Measurements from ENCODE around the gene IL10RB. TPM values are rescaled to one million over a fixed set of nuclear protein-coding genes. Genes with fewer than 3 reads are reported as not detected.
A peak's percentile ranks its signal among the peaks of the same experiment; 100 is the strongest.

Gene IL10RB
- total RNA-seq, 1 experiment from 2014 or later: 3.1 TPM

DNA sequence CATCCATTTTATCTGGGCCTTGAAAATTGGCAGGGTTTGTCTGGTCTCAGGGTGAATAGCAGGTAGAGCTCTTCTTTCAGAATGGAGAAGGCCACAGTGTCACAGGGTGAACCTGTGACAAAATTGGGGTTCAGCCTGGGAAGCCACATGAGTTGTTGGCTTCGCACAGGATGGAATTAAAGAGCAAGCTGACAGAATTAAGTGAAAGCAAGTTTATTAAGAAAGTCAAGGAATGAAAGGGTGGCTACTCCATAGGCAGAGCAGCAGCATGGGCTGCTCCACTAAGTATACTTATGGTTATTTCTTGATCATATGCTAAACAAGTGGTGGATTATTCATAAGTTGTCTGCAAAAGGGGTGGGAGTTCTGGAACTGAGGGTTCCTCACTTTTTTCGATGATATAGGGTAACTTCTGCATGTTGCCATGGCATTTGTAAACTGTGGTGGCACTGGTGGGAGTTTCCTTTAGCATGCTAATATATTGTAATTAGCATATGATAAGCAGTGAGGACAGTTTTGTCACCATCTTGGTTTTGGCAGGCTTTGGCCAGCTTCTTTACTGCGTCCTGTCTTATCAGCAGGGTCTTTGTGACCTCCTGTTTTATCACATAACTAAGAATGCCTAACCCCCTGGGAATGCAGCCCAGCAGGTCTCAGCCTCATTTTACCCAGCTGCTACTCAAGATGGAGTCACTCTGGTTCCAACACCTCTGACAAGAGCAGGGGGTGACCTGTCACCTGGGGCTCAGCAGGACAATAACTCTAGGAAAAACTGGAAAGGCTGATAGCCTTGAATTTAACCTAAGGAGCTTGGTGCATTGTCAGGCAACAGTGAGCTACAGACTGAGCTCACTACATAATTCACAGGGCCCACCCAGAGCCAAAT, 31.3 kb upstream of the IL10RB start:
- Mint-ChIP-seq H3K4me3 (no peak overlapping the region), H3K9me3 (peaks cover 37 to 39% of the 10 kb centered on the region in 2 experiments), H3K27ac (peak overlapping the region in 2 of 3 experiments; percentile 24 to 32; a peak in 3 of 7 replicates), H3K4me1 (peaks cover 18 to 25% of the 10 kb centered on the region in 2 experiments), H3K27me3 (ENCODE audit: low read depth) (peaks cover 3% of the 10 kb centered on the region), H3K36me3 (ENCODE audit: insufficient read depth in 1 of 3, low read depth in 3 of 3) (peaks cover 36 to 66% (median 44%) of the 10 kb centered on the region in 3 experiments)
- Histone ChIP-seq H2AK5ac (ENCODE audit: insufficient read length, low read length) (no peak overlapping the region), H3K18ac (ENCODE audit: insufficient read length, low read depth, low read length) (no peak overlapping the region), H3K9me3 (ENCODE audit: control insufficient read depth, low read depth, low read length) (peaks cover 18% of the 10 kb centered on the region), H2BK5ac (ENCODE audit: insufficient read length, low read length) (no peak overlapping the region), H3K4me2 (ENCODE audit: insufficient read depth, insufficient read length, low read length) (no peak overlapping the region), H2BK12ac (ENCODE audit: insufficient read length, low read depth, low read length) (no peak overlapping the region), H3T11ph (ENCODE audit: low read length) (no peak overlapping the region), H4K20me1 (ENCODE audit: control insufficient read depth, insufficient read depth, insufficient read length) (no peaks in the 10 kb centered on the region), H2BK15ac (ENCODE audit: low read depth, low read length) (no peak overlapping the region), H3K23ac (ENCODE audit: insufficient read length, low read depth, low read length) (no peak overlapping the region), H2BK120ac (ENCODE audit: low read depth, low read length, poor library complexity, severe bottlenecking) (no peak overlapping the region), H3K23me2 (ENCODE audit: insufficient read length, low read depth, low read length, poor library complexity, severe bottlenecking) (peaks cover 12% of the 10 kb centered on the region), H4K91ac (ENCODE audit: insufficient read length, low read depth, low read length) (no peak overlapping the region), H4K5ac (ENCODE audit: insufficient read length, low read depth, low read length) (no peak overlapping the region), H3K4me1 (ENCODE audit: insufficient read depth, low read length) (peaks cover 5% of the 10 kb centered on the region; the same call in 1 of the 2 replicates), H4K8ac (replicated peaks; ENCODE audit: insufficient read length, low read depth, low read length) (no peak overlapping the region), H3K9ac (ENCODE audit: extremely low read depth, insufficient read length, low read length) (no peak overlapping the region), H3K27ac (ENCODE audit: insufficient read length, low read depth, low read length) (no peak overlapping the region), H3K4ac (ENCODE audit: low read depth, low read length) (no peak overlapping the region), H3K79me1 (ENCODE audit: insufficient read depth, low read depth, low read length, poor library complexity, severe bottlenecking) (no peaks in the 10 kb centered on the region), H3K56ac (ENCODE audit: insufficient read length, low read depth, low read length) (no peak overlapping the region), H2BK20ac (ENCODE audit: low read depth, low read length, poor library complexity, severe bottlenecking) (no peak overlapping the region), H3K27me3 (ENCODE audit: insufficient read depth, low read length) (no peaks in the 10 kb centered on the region), H3K14ac (ENCODE audit: insufficient read depth, low read length) (no peak overlapping the region), H3K79me2 (ENCODE audit: insufficient read depth, low read length) (no peaks in the 10 kb centered on the region), H2AFZ (ENCODE audit: low read length) (no peak overlapping the region)
- DNase-seq: no peak
- WGBS (ENCODE audit: extremely low coverage, insufficient read length, low lambda C conversion rate): no CpG with 5 or more reads among the region's 3 CpGs
- no peak for TF ChIP-seq CTCF (conservative IDR thresholded peaks at IDR 0.05)

All from H9 (cell line).